ENCODE results near the gene CCDC171. TPM values are rescaled to one million over a fixed set of nuclear protein-coding genes. Genes with fewer than 3 reads are reported as not detected.

The CCDC171 gene
- total RNA-seq, 1 experiment from 2014 or later: 2.4 TPM

DNA sequence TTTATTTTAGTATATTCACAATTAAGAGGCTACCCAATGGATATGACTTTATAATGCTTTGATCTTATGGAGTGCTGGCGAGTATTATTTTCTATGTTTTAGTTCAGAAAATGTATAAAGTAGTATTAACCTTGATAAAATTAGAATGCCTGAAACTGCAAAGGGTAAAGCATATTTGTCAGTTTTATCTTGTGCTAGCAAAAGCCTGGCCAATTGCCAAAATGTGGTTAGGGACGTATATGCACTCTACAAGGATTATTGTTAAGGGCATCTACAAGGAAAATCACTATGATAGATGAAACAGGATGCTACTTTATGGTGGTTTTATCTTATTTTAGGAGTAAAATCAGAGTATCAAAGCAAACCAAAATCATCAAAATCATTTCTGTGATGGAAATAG, 281.7 kb downstream of the CCDC171 start:
- H3K27me3 Mint-ChIP-seq (ENCODE audit: low read depth): no peaks in the 10 kb centered on the region
- no peak overlapping the region for H3K14ac ChIP-seq (ENCODE audit: insufficient read depth, low read length)
- no peak overlapping the region for H3T11ph ChIP-seq (ENCODE audit: low read length)
- H3K27ac Mint-ChIP-seq: no peak overlapping the region
- no peak overlapping the region for H2BK12ac ChIP-seq (ENCODE audit: insufficient read length, low read depth, low read length)
- no peak for DNase-seq
- no peaks in the 10 kb centered on the region for H3K36me3 Mint-ChIP-seq (ENCODE audit: insufficient read depth in 1 of 3, low read depth in 3 of 3)
- H4K91ac ChIP-seq (ENCODE audit: insufficient read length, low read depth, low read length): no peak overlapping the region
- H3K27ac ChIP-seq (ENCODE audit: insufficient read length, low read depth, low read length): no peak overlapping the region
- H3K23ac ChIP-seq (ENCODE audit: insufficient read length, low read depth, low read length): no peak overlapping the region
- no peak overlapping the region for H3K18ac ChIP-seq (ENCODE audit: insufficient read length, low read depth, low read length)
- no peaks in the 10 kb centered on the region for H3K27me3 ChIP-seq (ENCODE audit: insufficient read depth, low read length)
- no peaks in the 10 kb centered on the region for H3K23me2 ChIP-seq (ENCODE audit: insufficient read length, low read depth, low read length, poor library complexity, severe bottlenecking)
- H4K5ac ChIP-seq (ENCODE audit: insufficient read length, low read depth, low read length): no peak overlapping the region
- H2BK15ac ChIP-seq (ENCODE audit: low read depth, low read length): no peak overlapping the region
- TF ChIP-seq, protein P1, sequence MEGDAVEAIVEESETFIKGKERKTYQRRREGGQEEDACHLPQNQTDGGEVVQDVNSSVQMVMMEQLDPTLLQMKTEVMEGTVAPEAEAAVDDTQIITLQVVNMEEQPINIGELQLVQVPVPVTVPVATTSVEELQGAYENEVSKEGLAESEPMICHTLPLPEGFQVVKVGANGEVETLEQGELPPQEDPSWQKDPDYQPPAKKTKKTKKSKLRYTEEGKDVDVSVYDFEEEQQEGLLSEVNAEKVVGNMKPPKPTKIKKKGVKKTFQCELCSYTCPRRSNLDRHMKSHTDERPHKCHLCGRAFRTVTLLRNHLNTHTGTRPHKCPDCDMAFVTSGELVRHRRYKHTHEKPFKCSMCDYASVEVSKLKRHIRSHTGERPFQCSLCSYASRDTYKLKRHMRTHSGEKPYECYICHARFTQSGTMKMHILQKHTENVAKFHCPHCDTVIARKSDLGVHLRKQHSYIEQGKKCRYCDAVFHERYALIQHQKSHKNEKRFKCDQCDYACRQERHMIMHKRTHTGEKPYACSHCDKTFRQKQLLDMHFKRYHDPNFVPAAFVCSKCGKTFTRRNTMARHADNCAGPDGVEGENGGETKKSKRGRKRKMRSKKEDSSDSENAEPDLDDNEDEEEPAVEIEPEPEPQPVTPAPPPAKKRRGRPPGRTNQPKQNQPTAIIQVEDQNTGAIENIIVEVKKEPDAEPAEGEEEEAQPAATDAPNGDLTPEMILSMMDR (conservative IDR thresholded peaks at IDR 0.05): no peak
- H3K4me1 ChIP-seq (ENCODE audit: insufficient read depth, low read length): no peaks in the 10 kb centered on the region
- no peak overlapping the region for H4K8ac ChIP-seq (replicated peaks; ENCODE audit: insufficient read length, low read depth, low read length)
- no peaks in the 10 kb centered on the region for H3K79me1 ChIP-seq (ENCODE audit: insufficient read depth, low read depth, low read length, poor library complexity, severe bottlenecking)
- no peak overlapping the region for H2AK5ac ChIP-seq (ENCODE audit: insufficient read length, low read length)
- no CpG with 5 or more reads among the region's 2 CpGs for WGBS (ENCODE audit: extremely low coverage, insufficient read length, low lambda C conversion rate)
- no peak overlapping the region for H2BK5ac ChIP-seq (ENCODE audit: insufficient read length, low read length)
- H3K4ac ChIP-seq (ENCODE audit: low read depth, low read length): no peak overlapping the region
- no peak overlapping the region for H2AFZ ChIP-seq (ENCODE audit: low read length)
- H4K20me1 ChIP-seq (ENCODE audit: control insufficient read depth, insufficient read depth, insufficient read length): no peaks in the 10 kb centered on the region
- no peaks in the 10 kb centered on the region for H3K9me3 ChIP-seq (ENCODE audit: control insufficient read depth, low read depth, low read length)
- H2BK20ac ChIP-seq (ENCODE audit: low read depth, low read length, poor library complexity, severe bottlenecking): no peak overlapping the region
- no peaks in the 10 kb centered on the region for H3K79me2 ChIP-seq (ENCODE audit: insufficient read depth, low read length)
- no peak overlapping the region for H3K56ac ChIP-seq (ENCODE audit: insufficient read length, low read depth, low read length)
- H2BK120ac ChIP-seq (ENCODE audit: low read depth, low read length, poor library complexity, severe bottlenecking): no peak overlapping the region
- H3K4me1 Mint-ChIP-seq: no peaks in the 10 kb centered on the region
- H3K4me3 Mint-ChIP-seq: no peak overlapping the region
- H3K4me2 ChIP-seq (ENCODE audit: insufficient read depth, insufficient read length, low read length): no peak overlapping the region
- H3K9me3 Mint-ChIP-seq: no peaks in the 10 kb centered on the region
- H3K9ac ChIP-seq (ENCODE audit: extremely low read depth, insufficient read length, low read length): no peak overlapping the region

All from H9 (cell line).